Brain pericyte (primary cell): ENCODE measurements around the gene FAM222B.
A peak's percentile ranks its signal among the peaks of the same experiment; 100 is the strongest.
"Not testable (repeated sequence)": the region's sequence is repeated elsewhere in the genome, so short reads cannot be mapped to it uniquely, and the experiment has no call there.

Experiments
- DNase-seq: peaks from one replicate; pipeline ENCODE4 v3.0.0-alpha.2; 2012; ENCODE audit warnings: low read depth, low spot score

The FAM222B gene

DNA sequence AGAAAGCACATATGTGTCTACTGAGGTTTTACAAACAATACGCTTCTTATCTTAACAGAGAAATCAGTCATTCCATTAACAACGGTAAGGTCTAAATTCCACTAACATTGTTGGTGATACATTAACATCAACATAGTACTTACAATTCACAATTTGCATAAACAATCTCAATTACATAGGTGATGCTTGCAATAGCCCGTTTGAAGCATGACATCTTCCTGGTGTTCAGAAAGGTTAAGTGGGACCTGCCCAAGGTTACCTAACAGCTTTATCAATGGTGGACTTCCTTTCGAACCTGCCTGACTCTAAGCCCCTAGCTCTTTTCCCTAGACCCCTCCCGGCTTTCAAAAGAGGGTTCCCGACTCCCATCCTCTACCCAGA lies 699 bp downstream of the FAM222B start:
- DNase-seq = no peak

GRCh38 chr17:28839221-28839620 lies 3.4 kb downstream of the FAM222B start:
- DNase-seq = peak; percentile 44

- DNase-seq = not testable (repeated sequence)
Observed at GRCh38 chr17:28836541-28836940, 6.0 kb downstream of the FAM222B start.

DNA sequence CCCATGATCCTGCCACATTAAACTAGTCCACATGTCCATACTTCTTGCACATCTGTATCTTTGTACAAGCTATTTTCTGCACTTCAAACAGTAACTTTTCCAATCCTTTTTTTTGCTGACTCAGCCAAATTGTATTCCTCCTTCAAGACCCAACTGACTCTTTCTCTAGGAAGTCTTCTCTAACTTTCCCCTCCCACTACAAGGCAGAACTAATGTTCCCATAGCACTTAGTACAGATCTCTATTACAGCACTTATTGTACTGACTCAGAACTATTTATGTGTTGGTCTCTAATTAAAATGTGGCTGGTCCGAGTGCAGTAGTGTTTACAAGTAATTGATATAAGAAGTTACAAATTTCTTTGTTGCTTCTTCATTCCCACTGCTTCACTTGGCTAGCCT lies 8.2 kb downstream of the FAM222B start:
- no peak for DNase-seq

GRCh38 chr17:28828294-28829040 lies 14.1 kb downstream of the FAM222B start:
- no peak for DNase-seq

DNA sequence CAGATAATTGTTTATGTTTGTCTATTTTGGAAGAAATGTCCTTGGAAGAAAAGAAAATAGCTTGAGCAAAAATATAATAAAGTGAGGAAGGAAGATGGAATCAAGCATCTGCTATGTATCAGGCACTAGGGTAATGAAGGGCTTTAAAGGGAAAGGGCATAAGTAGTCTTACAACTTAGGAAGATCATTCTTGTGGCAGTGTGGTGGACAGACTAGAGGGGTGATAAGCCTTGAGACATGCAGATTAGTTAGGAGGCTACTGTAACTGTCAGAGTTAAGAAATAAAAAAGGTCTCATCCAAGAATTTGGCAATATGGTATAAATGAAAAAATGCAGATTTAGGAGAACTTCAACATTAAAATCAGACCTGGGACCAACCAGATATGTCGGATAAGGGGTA lies 14.9 kb downstream of the FAM222B start:
- no peak for DNase-seq

DNA sequence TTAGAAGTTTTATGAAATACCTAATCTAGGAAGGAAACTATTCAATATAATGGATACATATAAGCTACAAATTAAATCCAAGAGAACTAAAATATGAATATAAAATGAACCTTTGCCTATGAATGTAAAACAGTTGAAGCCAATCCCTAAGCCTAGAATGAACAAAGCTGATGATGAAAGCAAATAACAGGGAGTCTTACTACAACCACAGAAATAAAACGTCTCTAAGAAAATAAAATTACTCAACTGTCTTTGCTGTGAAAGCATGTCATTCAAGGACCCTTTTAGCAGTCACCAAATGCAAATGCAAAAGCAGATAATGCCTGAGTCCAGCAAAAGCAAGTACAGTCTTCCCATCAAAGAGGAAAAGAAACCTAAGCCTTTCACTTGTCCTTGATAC lies 23.0 kb downstream of the FAM222B start:
- DNase-seq = no peak

DNA sequence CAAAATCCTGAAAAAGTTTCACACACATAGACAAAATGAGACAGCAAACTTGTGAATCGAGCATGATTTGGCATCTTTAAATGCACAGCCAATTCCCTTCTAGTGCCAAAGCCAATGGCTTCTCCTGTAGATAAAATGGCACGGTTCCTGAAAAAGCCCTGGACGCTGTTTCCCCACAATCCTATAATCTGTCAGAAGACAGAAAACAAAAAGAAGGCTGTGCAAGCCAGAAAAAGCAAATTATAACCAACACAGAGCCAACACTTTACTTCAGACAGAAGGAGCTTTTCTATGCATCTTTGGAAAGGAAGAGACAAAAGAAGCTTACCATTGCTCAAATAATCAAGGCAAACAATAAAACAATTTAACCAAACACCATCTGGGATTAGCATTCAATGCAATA lies 23.8 kb downstream of the FAM222B start:
- no peak for DNase-seq

DNA sequence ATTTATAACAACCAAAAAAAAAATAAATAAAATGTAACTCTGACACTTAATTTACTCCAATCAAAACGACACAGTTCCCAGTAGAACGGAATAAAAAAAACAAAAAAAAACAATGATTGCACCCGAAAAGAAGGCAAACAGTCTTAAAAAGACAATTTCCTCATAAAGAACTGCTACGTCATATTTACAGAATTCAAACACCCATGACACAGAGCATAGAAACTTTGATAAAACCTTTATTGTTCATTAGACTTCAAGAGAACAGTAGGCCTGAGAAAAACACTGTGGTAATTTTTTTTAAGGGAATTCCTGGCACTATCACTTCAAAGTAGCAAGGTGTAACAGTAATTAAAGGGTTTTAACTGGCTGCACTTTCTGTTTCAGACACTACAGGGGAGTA lies 26.1 kb downstream of the FAM222B start:
- DNase-seq = no peak

DNA sequence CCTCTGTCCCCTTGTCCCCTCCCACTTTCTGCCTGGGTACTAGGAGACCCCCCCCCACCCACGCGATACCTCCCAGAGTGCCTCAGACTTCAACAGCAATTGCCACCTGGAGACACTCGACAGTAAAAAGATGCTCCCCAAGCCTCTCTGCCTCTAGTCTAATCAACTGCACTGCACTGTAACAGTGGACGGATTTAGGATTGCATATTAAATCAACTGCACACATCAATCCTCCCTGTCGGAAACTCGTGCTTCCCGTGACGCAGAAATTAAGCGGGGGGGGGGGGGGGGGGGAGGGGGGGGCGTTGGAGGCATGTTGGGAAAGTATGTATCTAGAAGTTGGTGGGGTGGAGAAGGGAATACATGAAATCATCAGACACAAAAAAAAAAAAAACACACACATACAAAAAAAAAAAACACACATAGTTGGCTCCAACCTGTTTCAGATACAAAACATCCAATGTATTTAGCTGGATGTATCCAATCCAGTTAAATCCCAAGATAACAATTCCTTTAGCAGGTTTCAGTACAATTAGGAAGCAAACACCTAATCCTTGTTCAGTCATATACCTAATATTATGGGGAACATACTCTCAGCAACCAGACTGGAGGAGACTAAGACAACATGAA lies 29.7 kb downstream of the FAM222B start:
- DNase-seq = peak; percentile 29

- peak; percentile 77 for DNase-seq
Observed at GRCh38 chr17:28812091-28812747, 30.4 kb downstream of the FAM222B start.

- no peak for DNase-seq
Observed at GRCh38 chr17:28811651-28812090, 30.9 kb downstream of the FAM222B start.

DNA sequence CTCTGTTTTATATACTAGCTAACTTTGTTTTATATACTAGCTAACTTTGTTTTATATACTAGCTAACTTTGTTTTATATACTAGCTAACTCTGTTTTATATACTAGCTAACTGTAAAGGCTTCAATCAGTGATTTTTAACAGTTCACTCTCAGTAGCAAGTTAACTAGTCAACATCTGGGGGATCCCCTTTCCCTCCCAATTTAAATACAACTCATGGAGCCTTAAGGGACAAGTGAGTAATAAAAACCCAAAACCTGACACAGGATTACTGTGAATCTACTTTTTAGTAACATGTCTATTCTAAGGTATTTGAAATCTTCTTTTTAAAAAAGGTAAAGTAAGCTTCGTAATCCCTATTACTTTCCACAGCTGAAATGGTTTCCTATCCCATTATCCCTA lies 32.2 kb downstream of the FAM222B start:
- DNase-seq = no peak

- peak; percentile 72 for DNase-seq
Observed at GRCh38 chr17:28807925-28808634, 34.5 kb downstream of the FAM222B start.

- no peak for DNase-seq
Observed at GRCh38 chr17:28796062-28796461, 46.5 kb downstream of the FAM222B start.

DNA sequence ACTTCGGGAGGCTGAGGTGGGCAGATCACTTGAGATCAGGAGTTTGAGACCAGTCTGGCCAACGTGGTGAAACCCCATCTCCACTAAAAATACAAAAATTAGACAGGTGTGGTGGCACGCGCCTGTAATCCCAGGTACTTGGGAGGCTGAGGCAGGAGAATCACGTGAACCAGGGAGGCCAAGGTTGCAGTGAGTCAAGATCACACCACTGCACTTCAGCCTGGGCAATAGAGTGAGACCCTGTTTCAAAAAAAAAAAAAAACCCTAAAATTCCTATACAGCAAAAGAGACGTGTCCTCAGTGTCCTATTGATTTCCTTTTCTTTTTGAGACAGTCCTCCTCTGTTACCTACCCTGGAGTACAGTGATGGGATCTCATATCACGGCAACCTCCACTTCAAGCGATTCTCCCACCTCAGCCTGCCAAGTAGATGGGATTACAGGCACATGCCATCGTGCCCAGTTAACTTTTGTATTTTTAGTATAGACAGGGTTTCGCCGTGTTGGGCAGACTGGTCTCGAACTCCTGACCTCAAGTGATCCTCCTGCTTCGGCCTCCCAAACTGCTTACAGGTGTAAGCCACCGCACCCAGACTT lies 47.6 kb downstream of the FAM222B start:
- DNase-seq = not testable (repeated sequence)

GRCh38 chr17:28792877-28793661 lies 49.5 kb downstream of the FAM222B start:
- DNase-seq = no peak

DNA sequence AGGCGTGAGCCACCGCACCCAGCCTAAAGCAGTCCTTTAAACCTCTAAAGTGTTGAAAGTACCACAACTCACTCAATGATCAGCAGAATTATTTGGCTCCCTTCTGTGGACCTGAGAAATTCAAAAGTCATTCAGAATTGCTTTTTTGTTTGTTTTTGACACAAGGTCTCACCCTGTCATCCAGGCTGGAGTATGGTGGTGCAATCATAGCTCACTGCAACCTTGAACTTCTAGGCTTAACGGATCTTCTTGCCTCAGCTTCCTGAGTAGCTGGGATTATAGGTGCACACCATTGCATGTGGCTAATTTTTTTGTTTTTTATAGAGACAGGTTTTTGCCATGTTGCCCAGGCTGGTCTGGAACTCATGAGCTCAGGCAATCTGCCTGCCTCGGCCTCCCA lies 54.5 kb downstream of the FAM222B start:
- no peak for DNase-seq

- no peak for DNase-seq
Observed at GRCh38 chr17:28783161-28783560, 59.4 kb downstream of the FAM222B start.

GRCh38 chr17:28779601-28780000 lies 63.0 kb downstream of the FAM222B start:
- DNase-seq = not testable (repeated sequence)

- DNase-seq = no peak
Observed at GRCh38 chr17:28777178-28777577, 65.4 kb downstream of the FAM222B start.
